ENCODE measurements around the gene TRAT1. TPM values are rescaled to one million over a fixed set of nuclear protein-coding genes. Genes with fewer than 3 reads are reported as not detected.

TRAT1 gene
- polyA plus RNA-seq, 2 of the 4 experiments (the other 2 are of a cell fraction) = not detected

GRCh38 chr3:108861401-108861800 lies 38.8 kb downstream of the TRAT1 start:
- no peak overlapping the region for H3K27ac ChIP-seq
- H3K4me1 ChIP-seq = peaks cover 11% of the 10 kb centered on the region
- CTCF ChIA-PET = no interaction called here
- FAIRE-seq (no peak), DNase-seq (ENCODE audit: low read depth in 1 of 2, low spot score in 1 of 2) (no peak), ATAC-seq (no peak)
- TF ChIP-seq JUN (IDR thresholded peaks at IDR 0.05) (no peak), NFE2L2 (conservative IDR thresholded peaks at IDR 0.05; ENCODE audit: low read length) (no peak), CEBPB (IDR thresholded peaks at IDR 0.05) (no peak), TFCP2L1 (CRISPR knock-in tag; IDR thresholded peaks at IDR 0.05) (no peak)
- H3K4me2 ChIP-seq = no peak overlapping the region
- no peak overlapping the region for H3K4me3 ChIP-seq
- POLR2A ChIA-PET = no interaction called here
- WGBS (ENCODE audit: missing lambda C conversion rate) = 77% methylated on average over 1 of the region's 1 CpG
- H3K9me3 ChIP-seq = no peaks in the 10 kb centered on the region

GRCh38 chr3:108862865-108863798 lies 40.5 kb downstream of the TRAT1 start:
- ATAC-seq = peak; percentile 75 to 92
- H3K4me3 ChIP-seq = no peak overlapping the region
- peak overlapping the region; percentile 48 for H3K4me2 ChIP-seq
- POLR2A ChIA-PET = interaction anchor here (0.6 to 1.0 kb wide), 2 partner anchors 27 to 468 kb away, joined by 3 to 5 read pairs; no protein-coding TSS in a partner anchor
- no peak for FAIRE-seq
- peak; percentile 53; the same call in 1 of the 2 replicates for TF ChIP-seq JUNB (IDR thresholded peaks at IDR 0.05)
- TF ChIP-seq CEBPB (IDR thresholded peaks at IDR 0.05) = peak in 1 of 2 experiments; percentile 23; a peak in 1 of 4 replicates
- no peak for TF ChIP-seq POLR2A (IDR thresholded peaks at IDR 0.05; ENCODE audit: low read length)
- TF ChIP-seq SMC3 (IDR thresholded peaks at IDR 0.05) = no peak
- no peak for TF ChIP-seq FOSL2 (IDR thresholded peaks at IDR 0.05)
- TF ChIP-seq FOSL2 (CRISPR knock-in tag; IDR thresholded peaks at IDR 0.05) = peak; percentile 81
- CTCF ChIA-PET = no interaction called here
- no peaks in the 10 kb centered on the region for H3K9me3 ChIP-seq
- H3K4me1 ChIP-seq = peaks cover 11% of the 10 kb centered on the region
- H3K27ac ChIP-seq = peak overlapping the region in 1 of 2 experiments; percentile 64; a peak in 3 of 6 replicates
- 34% methylated on average over 7 of the region's 7 CpGs for WGBS (ENCODE audit: missing lambda C conversion rate)
- DNase-seq (ENCODE audit: low read depth in 1 of 2, low spot score in 1 of 2) = peak; percentile 33 to 39

GRCh38 chr3:108863799-108864135 lies 41.2 kb downstream of the TRAT1 start:
- no peak overlapping the region for H3K4me3 ChIP-seq
- WGBS (ENCODE audit: missing lambda C conversion rate) = 69% methylated on average over 6 of the region's 6 CpGs
- no peak for DNase-seq (ENCODE audit: low read depth in 1 of 2, low spot score in 1 of 2)
- TF ChIP-seq FOSB (CRISPR knock-in tag; IDR thresholded peaks at IDR 0.05) (no peak), SMC3 (IDR thresholded peaks at IDR 0.05) (no peak), TFCP2L1 (CRISPR knock-in tag; IDR thresholded peaks at IDR 0.05) (no peak), ELK1 (IDR thresholded peaks at IDR 0.05; ENCODE audit: low read depth, low read length) (no peak), JUN (IDR thresholded peaks at IDR 0.05) (no peak), KDM5A (IDR thresholded peaks at IDR 0.05) (no peak), NFE2L2 (conservative IDR thresholded peaks at IDR 0.05; ENCODE audit: low read length) (no peak), CTCF (IDR thresholded peaks at IDR 0.05) (no peak), POLR2AphosphoS2 (conservative IDR thresholded peaks at IDR 0.05; ENCODE audit: low read length) (no peak), HES2 (IDR thresholded peaks at IDR 0.05) (no peak), JUNB (IDR thresholded peaks at IDR 0.05) (no peak), RCOR1 (IDR thresholded peaks at IDR 0.05; ENCODE audit: low read depth, low read length) (no peak), ZFP36 (IDR thresholded peaks at IDR 0.05; ENCODE audit: borderline replicate concordance, partially characterized antibody) (no peak), CBX2 (IDR thresholded peaks at IDR 0.05; ENCODE audit: borderline replicate concordance, low read depth) (no peak), FOSL2 (IDR thresholded peaks at IDR 0.05) (no peak), FOSL2 (CRISPR knock-in tag; IDR thresholded peaks at IDR 0.05) (no peak), TP53 (CRISPR knock-in tag; IDR thresholded peaks at IDR 0.05) (no peak), FOXS1 (CRISPR knock-in tag; IDR thresholded peaks at IDR 0.05) (no peak), HOXA7 (CRISPR knock-in tag; IDR thresholded peaks at IDR 0.05) (no peak), MYC (IDR thresholded peaks at IDR 0.05; ENCODE audit: borderline replicate concordance, low read length) (no peak), RAD21 (conservative IDR thresholded peaks at IDR 0.05 in 1 of 2, IDR thresholded peaks at IDR 0.05 in 1 of 2) (no peak)
- peaks cover 11% of the 10 kb centered on the region for H3K4me1 ChIP-seq
- CTCF ChIA-PET = no interaction called here
- peak overlapping the region in 1 of 2 experiments; percentile 64; a peak in 3 of 6 replicates for H3K27ac ChIP-seq
- no peak for FAIRE-seq
- POLR2A ChIA-PET = no interaction called here
- peak; percentile 50 to 56; a peak in 4 of 6 replicates for ATAC-seq
- peak overlapping the region; percentile 48 for H3K4me2 ChIP-seq
- no peaks in the 10 kb centered on the region for H3K9me3 ChIP-seq
